WTC11 (cell line): ENCODE results near the gene CCL25. TPM values are rescaled to one million over a fixed set of nuclear protein-coding genes. Genes with fewer than 3 reads are reported as not detected.

ENCODE experiments used
- ATAC-seq: fragments of 200-7000 bp; cut with Tn5 transposase; 2 replicates; pipeline ENCODE4 v1.10.0; 2021; ENCODE audit warnings: mild to moderate bottlenecking, moderate library complexity
- CTCF ChIA-PET: fragments of 300-600 bp; sonication (Branson Sonifier 250); formaldehyde crosslinking; loops from one replicate; lab custom pipeline; 2021; ENCODE audit warnings: antibody characterized with exemption; lab: Charles Lee
- POLR2A ChIA-PET: fragments of 350-600 bp; sonication (Branson Sonifier 250); formaldehyde crosslinking; loops from one replicate; lab custom pipeline; 2021; ENCODE audit warnings: antibody characterized with exemption; lab: Charles Lee
- DNase-seq: peaks from one replicate; pipeline ENCODE4 v3.0.0; 2021; ENCODE audit warnings: low spot score
- H3K27ac Mint-ChIP-seq: 2 replicates; pipeline ENCODE4 v1.8.0; 2021; ENCODE audit warnings: mixed read lengths
- H3K27me3 Mint-ChIP-seq: 2 replicates; pipeline ENCODE4 v1.8.0; 2021; ENCODE audit warnings: low read depth, mild to moderate bottlenecking, moderate library complexity, mixed read lengths
- H3K36me3 Mint-ChIP-seq: 2 replicates; pipeline ENCODE4 v1.8.0; 2021; ENCODE audit warnings: mixed read lengths
- H3K4me1 Mint-ChIP-seq: 2 replicates; pipeline ENCODE4 v1.8.0; 2022; ENCODE audit warnings: mixed read lengths
- H3K4me3 Mint-ChIP-seq: 2 replicates; pipeline ENCODE4 v1.8.0; 2021; ENCODE audit warnings: mild to moderate bottlenecking, moderate library complexity, mixed read lengths
- H3K9me3 Mint-ChIP-seq: 2 replicates; pipeline ENCODE4 v1.8.0; 2021; ENCODE audit warnings: mixed read lengths
- CBFB ChIP-seq: sonication (generic); formaldehyde crosslinking; IDR thresholded peaks from 2 replicates; pipeline ENCODE4 v1.8.1; 2022; ENCODE audit warnings: mild to moderate bottlenecking, low read depth, missing genetic modification reagents
- CREM ChIP-seq: sonication (generic); formaldehyde crosslinking; IDR thresholded peaks from 2 replicates; pipeline ENCODE4 v1.8.1; 2022; ENCODE audit warnings: mild to moderate bottlenecking, missing genetic modification reagents, moderate library complexity
- ETV6 ChIP-seq: sonication (generic); formaldehyde crosslinking; IDR thresholded peaks from 2 replicates; pipeline ENCODE4 v1.8.1; 2022; ENCODE audit warnings: mild to moderate bottlenecking, missing genetic modification reagents
- JUN ChIP-seq: sonication (generic); formaldehyde crosslinking; IDR thresholded peaks from 2 replicates; pipeline ENCODE4 v1.8.0; 2023; ENCODE audit warnings: mild to moderate bottlenecking, missing genetic modification reagents
- NR1H2 ChIP-seq: sonication (generic); formaldehyde crosslinking; IDR thresholded peaks from 2 replicates; pipeline ENCODE4 v1.9.0; 2021; ENCODE audit warnings: mild to moderate bottlenecking, moderate library complexity, missing genetic modification reagents
- SOX15 ChIP-seq: fragments of 250-450 bp; sonication (Bioruptor Pico); IDR thresholded peaks from 2 replicates; pipeline ENCODE4 v1.9.0; 2021; ENCODE audit warnings: mild to moderate bottlenecking
- TP53 ChIP-seq: sonication (generic); formaldehyde crosslinking; IDR thresholded peaks from 2 replicates; pipeline ENCODE4 v1.8.1; 2023; ENCODE audit warnings: mild to moderate bottlenecking, missing genetic modification reagents
- ZBTB21 ChIP-seq: sonication (generic); formaldehyde crosslinking; IDR thresholded peaks from 2 replicates; pipeline ENCODE4 v1.8.1; 2023; ENCODE audit warnings: mild to moderate bottlenecking, missing genetic modification reagents, borderline replicate concordance
- ZNF416 ChIP-seq: fragments of 250-450 bp; sonication (Bioruptor Pico); IDR thresholded peaks from 2 replicates; pipeline ENCODE4 v1.9.0; 2021; ENCODE audit warnings: mild to moderate bottlenecking, inconsistent platforms
- total RNA-seq: library from RNA; stranded (reverse); gene quantifications from 3 replicates; pipeline ENCODE4 v1.2.3, GENCODE V29; 2021
- TF ChIP-seq, protein P1 (sequence below): sonication (generic); formaldehyde crosslinking; IDR thresholded peaks from 2 replicates; pipeline ENCODE4 v1.8.0; 2022; ENCODE audit warnings: mild to moderate bottlenecking, missing genetic modification reagents
- TF ChIP-seq, protein P2 (sequence below): sonication (generic); formaldehyde crosslinking; conservative IDR thresholded peaks from 2 replicates; pipeline ENCODE4 v1.8.1; 2023; ENCODE audit warnings: mild to moderate bottlenecking, low read depth, missing genetic modification reagents, moderate library complexity
- TF ChIP-seq, protein P3 (sequence below): sonication (generic); formaldehyde crosslinking; IDR thresholded peaks from 2 replicates; pipeline ENCODE4 v1.8.1; 2023; ENCODE audit warnings: mild to moderate bottlenecking, missing genetic modification reagents
- TF ChIP-seq, protein P4 (sequence below): sonication (generic); formaldehyde crosslinking; IDR thresholded peaks from 2 replicates; pipeline ENCODE4 v1.8.0; 2022; ENCODE audit warnings: mild to moderate bottlenecking, missing genetic modification reagents
- TF ChIP-seq, protein P5 (sequence below): sonication (generic); formaldehyde crosslinking; IDR thresholded peaks from 2 replicates; pipeline ENCODE4 v1.8.1; 2022; ENCODE audit warnings: low read depth, mild to moderate bottlenecking, moderate library complexity, missing genetic modification reagents, borderline replicate concordance
- TF ChIP-seq, protein P6 (sequence below): fragments of 200-600 bp; IDR thresholded peaks from 2 replicates; pipeline ENCODE4 v1.8.0; 2022; ENCODE audit warnings: antibody characterized with exemption
- TF ChIP-seq, protein P7 (sequence below): sonication (generic); formaldehyde crosslinking; IDR thresholded peaks from 2 replicates; pipeline ENCODE4 v1.8.1; 2023; ENCODE audit warnings: mild to moderate bottlenecking, missing genetic modification reagents, moderate library complexity
- TF ChIP-seq, protein P8 (sequence below): sonication (generic); formaldehyde crosslinking; IDR thresholded peaks from 2 replicates; pipeline ENCODE4 v1.8.0; 2023; ENCODE audit warnings: mild to moderate bottlenecking, missing genetic modification reagents

CCL25 gene
- total RNA-seq, 1 experiment from 2014 or later, result not detected

DNA sequence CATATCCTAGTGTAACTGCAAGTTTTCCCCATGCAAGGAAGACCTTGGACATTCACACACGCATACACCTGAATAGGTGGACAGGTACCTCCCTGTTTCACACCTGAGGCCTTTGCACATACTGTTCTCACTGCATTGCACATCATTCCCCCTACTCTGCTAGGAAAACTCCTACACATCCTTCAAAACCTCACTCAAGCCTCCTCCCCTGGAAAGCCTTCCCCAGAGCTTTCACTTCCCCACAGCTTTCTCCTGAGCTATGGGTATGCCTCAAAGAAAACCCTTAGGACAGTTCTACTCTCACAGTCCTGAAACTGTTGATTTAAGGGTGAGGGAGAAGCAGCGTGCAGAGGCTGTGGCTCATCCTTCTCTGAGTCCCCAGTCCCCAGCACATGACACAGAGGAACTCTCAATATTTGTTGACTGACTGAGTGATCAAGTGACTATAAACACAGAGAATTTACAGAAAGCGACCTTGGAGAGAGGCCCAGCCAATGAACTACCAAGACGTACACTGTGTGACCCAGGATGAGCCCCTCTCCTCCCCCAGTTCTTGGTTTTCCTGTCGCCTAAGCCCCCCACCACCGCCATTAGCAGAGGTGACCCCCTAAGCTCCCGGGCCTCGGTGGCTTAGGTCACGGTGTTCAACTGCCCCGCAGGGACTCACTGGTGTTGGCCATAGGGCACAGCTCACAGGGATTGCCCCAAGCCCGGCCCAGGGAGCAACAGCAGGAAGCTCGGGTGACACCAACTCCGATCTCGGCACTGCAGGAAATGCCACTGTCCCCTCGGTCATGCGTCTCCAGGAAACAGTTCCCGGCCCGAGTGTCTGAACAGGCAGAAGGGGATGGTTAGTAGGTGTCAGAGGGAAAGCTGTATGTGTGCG is 56.2 kb downstream of the CCL25 start:
- no peaks in the 10 kb centered on the region for H3K27me3 Mint-ChIP-seq
- no peak overlapping the region for H3K27ac Mint-ChIP-seq
- POLR2A ChIA-PET, result no interaction called here
- no peaks in the 10 kb centered on the region for H3K9me3 Mint-ChIP-seq
- TF ChIP-seq, protein P1, sequence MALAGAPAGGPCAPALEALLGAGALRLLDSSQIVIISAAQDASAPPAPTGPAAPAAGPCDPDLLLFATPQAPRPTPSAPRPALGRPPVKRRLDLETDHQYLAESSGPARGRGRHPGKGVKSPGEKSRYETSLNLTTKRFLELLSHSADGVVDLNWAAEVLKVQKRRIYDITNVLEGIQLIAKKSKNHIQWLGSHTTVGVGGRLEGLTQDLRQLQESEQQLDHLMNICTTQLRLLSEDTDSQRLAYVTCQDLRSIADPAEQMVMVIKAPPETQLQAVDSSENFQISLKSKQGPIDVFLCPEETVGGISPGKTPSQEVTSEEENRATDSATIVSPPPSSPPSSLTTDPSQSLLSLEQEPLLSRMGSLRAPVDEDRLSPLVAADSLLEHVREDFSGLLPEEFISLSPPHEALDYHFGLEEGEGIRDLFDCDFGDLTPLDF (CRISPR knock-in tag), result no peak
- TF ChIP-seq, protein P2, sequence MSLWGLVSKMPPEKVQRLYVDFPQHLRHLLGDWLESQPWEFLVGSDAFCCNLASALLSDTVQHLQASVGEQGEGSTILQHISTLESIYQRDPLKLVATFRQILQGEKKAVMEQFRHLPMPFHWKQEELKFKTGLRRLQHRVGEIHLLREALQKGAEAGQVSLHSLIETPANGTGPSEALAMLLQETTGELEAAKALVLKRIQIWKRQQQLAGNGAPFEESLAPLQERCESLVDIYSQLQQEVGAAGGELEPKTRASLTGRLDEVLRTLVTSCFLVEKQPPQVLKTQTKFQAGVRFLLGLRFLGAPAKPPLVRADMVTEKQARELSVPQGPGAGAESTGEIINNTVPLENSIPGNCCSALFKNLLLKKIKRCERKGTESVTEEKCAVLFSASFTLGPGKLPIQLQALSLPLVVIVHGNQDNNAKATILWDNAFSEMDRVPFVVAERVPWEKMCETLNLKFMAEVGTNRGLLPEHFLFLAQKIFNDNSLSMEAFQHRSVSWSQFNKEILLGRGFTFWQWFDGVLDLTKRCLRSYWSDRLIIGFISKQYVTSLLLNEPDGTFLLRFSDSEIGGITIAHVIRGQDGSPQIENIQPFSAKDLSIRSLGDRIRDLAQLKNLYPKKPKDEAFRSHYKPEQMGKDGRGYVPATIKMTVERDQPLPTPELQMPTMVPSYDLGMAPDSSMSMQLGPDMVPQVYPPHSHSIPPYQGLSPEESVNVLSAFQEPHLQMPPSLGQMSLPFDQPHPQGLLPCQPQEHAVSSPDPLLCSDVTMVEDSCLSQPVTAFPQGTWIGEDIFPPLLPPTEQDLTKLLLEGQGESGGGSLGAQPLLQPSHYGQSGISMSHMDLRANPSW, result no peak
- TF ChIP-seq, protein P3, sequence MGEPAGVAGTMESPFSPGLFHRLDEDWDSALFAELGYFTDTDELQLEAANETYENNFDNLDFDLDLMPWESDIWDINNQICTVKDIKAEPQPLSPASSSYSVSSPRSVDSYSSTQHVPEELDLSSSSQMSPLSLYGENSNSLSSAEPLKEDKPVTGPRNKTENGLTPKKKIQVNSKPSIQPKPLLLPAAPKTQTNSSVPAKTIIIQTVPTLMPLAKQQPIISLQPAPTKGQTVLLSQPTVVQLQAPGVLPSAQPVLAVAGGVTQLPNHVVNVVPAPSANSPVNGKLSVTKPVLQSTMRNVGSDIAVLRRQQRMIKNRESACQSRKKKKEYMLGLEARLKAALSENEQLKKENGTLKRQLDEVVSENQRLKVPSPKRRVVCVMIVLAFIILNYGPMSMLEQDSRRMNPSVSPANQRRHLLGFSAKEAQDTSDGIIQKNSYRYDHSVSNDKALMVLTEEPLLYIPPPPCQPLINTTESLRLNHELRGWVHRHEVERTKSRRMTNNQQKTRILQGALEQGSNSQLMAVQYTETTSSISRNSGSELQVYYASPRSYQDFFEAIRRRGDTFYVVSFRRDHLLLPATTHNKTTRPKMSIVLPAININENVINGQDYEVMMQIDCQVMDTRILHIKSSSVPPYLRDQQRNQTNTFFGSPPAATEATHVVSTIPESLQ (CRISPR knock-in tag), result no peak
- TF ChIP-seq TP53, result no peak
- TF ChIP-seq, protein P4, sequence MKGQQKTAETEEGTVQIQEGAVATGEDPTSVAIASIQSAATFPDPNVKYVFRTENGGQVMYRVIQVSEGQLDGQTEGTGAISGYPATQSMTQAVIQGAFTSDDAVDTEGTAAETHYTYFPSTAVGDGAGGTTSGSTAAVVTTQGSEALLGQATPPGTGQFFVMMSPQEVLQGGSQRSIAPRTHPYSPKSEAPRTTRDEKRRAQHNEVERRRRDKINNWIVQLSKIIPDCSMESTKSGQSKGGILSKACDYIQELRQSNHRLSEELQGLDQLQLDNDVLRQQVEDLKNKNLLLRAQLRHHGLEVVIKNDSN (CRISPR knock-in tag), result no peak
- no peak for TF ChIP-seq CREM (CRISPR knock-in tag)
- no peak for TF ChIP-seq SOX15 (CRISPR knock-in tag)
- TF ChIP-seq CBFB (CRISPR knock-in tag), result no peak
- no peak for TF ChIP-seq JUN
- no peak for TF ChIP-seq ETV6
- TF ChIP-seq, protein P5, sequence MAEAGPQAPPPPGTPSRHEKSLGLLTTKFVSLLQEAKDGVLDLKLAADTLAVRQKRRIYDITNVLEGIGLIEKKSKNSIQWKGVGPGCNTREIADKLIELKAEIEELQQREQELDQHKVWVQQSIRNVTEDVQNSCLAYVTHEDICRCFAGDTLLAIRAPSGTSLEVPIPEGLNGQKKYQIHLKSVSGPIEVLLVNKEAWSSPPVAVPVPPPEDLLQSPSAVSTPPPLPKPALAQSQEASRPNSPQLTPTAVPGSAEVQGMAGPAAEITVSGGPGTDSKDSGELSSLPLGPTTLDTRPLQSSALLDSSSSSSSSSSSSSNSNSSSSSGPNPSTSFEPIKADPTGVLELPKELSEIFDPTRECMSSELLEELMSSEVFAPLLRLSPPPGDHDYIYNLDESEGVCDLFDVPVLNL, result no peak
- no peak for TF ChIP-seq NR1H2 (CRISPR knock-in tag)
- no peak for TF ChIP-seq ZBTB21 (CRISPR knock-in tag)
- TF ChIP-seq ZNF416 (CRISPR knock-in tag), result no peak
- TF ChIP-seq, protein P6, sequence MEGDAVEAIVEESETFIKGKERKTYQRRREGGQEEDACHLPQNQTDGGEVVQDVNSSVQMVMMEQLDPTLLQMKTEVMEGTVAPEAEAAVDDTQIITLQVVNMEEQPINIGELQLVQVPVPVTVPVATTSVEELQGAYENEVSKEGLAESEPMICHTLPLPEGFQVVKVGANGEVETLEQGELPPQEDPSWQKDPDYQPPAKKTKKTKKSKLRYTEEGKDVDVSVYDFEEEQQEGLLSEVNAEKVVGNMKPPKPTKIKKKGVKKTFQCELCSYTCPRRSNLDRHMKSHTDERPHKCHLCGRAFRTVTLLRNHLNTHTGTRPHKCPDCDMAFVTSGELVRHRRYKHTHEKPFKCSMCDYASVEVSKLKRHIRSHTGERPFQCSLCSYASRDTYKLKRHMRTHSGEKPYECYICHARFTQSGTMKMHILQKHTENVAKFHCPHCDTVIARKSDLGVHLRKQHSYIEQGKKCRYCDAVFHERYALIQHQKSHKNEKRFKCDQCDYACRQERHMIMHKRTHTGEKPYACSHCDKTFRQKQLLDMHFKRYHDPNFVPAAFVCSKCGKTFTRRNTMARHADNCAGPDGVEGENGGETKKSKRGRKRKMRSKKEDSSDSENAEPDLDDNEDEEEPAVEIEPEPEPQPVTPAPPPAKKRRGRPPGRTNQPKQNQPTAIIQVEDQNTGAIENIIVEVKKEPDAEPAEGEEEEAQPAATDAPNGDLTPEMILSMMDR, result no peak
- H3K4me3 Mint-ChIP-seq, result no peak overlapping the region
- no peak for ATAC-seq
- H3K36me3 Mint-ChIP-seq, result peaks cover 52% of the 10 kb centered on the region
- CTCF ChIA-PET, result interaction anchor here (1.7 kb wide), 1 partner anchor 107 kb away, joined by 8 read pairs; no protein-coding TSS in a partner anchor
- H3K4me1 Mint-ChIP-seq, result no peaks in the 10 kb centered on the region
- no peak for DNase-seq

DNA sequence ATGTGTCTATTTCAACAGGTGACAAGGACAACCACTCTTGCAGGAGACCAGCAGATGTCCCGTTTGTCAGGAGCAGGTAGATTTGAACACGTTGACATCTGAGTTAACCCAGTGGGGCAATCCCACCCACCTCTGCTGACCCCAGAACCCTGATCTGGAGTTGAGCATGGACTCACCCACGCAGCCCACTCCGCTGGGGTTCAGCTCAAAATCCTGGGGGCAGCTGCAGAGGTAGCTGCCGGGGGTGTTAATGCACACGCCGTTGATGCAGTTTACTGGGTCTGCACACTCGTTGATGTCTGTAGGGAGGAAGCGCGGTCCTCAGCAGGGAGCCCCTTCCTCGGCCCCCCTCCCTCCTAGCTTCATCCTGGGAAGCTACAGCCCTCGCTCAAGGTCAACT is 56.9 kb downstream of the CCL25 start:
- CTCF ChIA-PET, result interaction anchor here (1.7 kb wide), 1 partner anchor 107 kb away, joined by 8 read pairs; no protein-coding TSS in a partner anchor
- ATAC-seq, result no peak
- no peaks in the 10 kb centered on the region for H3K27me3 Mint-ChIP-seq

More for the DNA sequence above, 56.9 kb downstream of the CCL25 start:
- Mint-ChIP-seq H3K4me1 (no peaks in the 10 kb centered on the region), H3K9me3 (no peaks in the 10 kb centered on the region), H3K4me3 (no peak overlapping the region), H3K27ac (no peak overlapping the region), H3K36me3 (peaks cover 49% of the 10 kb centered on the region)
- POLR2A ChIA-PET, result no interaction called here
- TF ChIP-seq, protein P7, sequence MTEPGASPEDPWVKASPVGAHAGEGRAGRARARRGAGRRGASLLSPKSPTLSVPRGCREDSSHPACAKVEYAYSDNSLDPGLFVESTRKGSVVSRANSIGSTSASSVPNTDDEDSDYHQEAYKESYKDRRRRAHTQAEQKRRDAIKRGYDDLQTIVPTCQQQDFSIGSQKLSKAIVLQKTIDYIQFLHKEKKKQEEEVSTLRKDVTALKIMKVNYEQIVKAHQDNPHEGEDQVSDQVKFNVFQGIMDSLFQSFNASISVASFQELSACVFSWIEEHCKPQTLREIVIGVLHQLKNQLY (CRISPR knock-in tag), result no peak
- TF ChIP-seq, protein P8, sequence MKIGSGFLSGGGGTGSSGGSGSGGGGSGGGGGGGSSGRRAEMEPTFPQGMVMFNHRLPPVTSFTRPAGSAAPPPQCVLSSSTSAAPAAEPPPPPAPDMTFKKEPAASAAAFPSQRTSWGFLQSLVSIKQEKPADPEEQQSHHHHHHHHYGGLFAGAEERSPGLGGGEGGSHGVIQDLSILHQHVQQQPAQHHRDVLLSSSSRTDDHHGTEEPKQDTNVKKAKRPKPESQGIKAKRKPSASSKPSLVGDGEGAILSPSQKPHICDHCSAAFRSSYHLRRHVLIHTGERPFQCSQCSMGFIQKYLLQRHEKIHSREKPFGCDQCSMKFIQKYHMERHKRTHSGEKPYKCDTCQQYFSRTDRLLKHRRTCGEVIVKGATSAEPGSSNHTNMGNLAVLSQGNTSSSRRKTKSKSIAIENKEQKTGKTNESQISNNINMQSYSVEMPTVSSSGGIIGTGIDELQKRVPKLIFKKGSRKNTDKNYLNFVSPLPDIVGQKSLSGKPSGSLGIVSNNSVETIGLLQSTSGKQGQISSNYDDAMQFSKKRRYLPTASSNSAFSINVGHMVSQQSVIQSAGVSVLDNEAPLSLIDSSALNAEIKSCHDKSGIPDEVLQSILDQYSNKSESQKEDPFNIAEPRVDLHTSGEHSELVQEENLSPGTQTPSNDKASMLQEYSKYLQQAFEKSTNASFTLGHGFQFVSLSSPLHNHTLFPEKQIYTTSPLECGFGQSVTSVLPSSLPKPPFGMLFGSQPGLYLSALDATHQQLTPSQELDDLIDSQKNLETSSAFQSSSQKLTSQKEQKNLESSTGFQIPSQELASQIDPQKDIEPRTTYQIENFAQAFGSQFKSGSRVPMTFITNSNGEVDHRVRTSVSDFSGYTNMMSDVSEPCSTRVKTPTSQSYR (CRISPR knock-in tag), result no peak
- no peak for DNase-seq
